T-helper 2 cell treated with Interferon-gamma antibody and Interleukin-4, amounts not matched to agents 5 μg/mL and 100 μg/mL, for 36 hours (primary cell): ENCODE data around the gene HTN1.

Experiments
- DNase-seq: peaks from one replicate; pipeline ENCODE4 v3.0.0; 2021; ENCODE audit warnings: low spot score
- H3K27ac Mint-ChIP-seq: one replicate; pipeline ENCODE4 v1.8.0; 2021; ENCODE audit warnings: mild to moderate bottlenecking, mixed read lengths
- H3K27me3 Mint-ChIP-seq: one replicate; pipeline ENCODE4 v1.8.0; 2021; ENCODE audit warnings: low read depth, mixed read lengths
- H3K36me3 Mint-ChIP-seq: one replicate; pipeline ENCODE4 v1.8.0; 2021; ENCODE audit warnings: low read depth, mixed read lengths
- H3K4me1 Mint-ChIP-seq: one replicate; pipeline ENCODE4 v1.8.0; 2021; ENCODE audit warnings: low read depth, mixed read lengths
- H3K4me3 Mint-ChIP-seq: one replicate; pipeline ENCODE4 v1.8.0; 2022; ENCODE audit warnings: mild to moderate bottlenecking, moderate library complexity, mixed read lengths
- H3K9me3 Mint-ChIP-seq: one replicate; pipeline ENCODE4 v1.8.0; 2021; ENCODE audit warnings: mixed read lengths

The HTN1 gene

GRCh38 chr4:70080205-70080604 is 30.0 kb downstream of the HTN1 start:
- no peak for DNase-seq
- H3K27ac Mint-ChIP-seq: no peak overlapping the region
- H3K4me1 Mint-ChIP-seq: no peaks in the 10 kb centered on the region
- H3K9me3 Mint-ChIP-seq: no peaks in the 10 kb centered on the region
- no peaks in the 10 kb centered on the region for H3K36me3 Mint-ChIP-seq
- H3K27me3 Mint-ChIP-seq: no peaks in the 10 kb centered on the region
- H3K4me3 Mint-ChIP-seq: no peak overlapping the region

GRCh38 chr4:70099206-70099605 is 49.0 kb downstream of the HTN1 start:
- no peaks in the 10 kb centered on the region for H3K4me1 Mint-ChIP-seq
- H3K4me3 Mint-ChIP-seq: no peak overlapping the region
- no peaks in the 10 kb centered on the region for H3K9me3 Mint-ChIP-seq
- H3K27me3 Mint-ChIP-seq: no peaks in the 10 kb centered on the region
- no peak overlapping the region for H3K27ac Mint-ChIP-seq
- no peaks in the 10 kb centered on the region for H3K36me3 Mint-ChIP-seq
- DNase-seq: no peak
